ENCODE results near the gene WNK1.

DNA sequence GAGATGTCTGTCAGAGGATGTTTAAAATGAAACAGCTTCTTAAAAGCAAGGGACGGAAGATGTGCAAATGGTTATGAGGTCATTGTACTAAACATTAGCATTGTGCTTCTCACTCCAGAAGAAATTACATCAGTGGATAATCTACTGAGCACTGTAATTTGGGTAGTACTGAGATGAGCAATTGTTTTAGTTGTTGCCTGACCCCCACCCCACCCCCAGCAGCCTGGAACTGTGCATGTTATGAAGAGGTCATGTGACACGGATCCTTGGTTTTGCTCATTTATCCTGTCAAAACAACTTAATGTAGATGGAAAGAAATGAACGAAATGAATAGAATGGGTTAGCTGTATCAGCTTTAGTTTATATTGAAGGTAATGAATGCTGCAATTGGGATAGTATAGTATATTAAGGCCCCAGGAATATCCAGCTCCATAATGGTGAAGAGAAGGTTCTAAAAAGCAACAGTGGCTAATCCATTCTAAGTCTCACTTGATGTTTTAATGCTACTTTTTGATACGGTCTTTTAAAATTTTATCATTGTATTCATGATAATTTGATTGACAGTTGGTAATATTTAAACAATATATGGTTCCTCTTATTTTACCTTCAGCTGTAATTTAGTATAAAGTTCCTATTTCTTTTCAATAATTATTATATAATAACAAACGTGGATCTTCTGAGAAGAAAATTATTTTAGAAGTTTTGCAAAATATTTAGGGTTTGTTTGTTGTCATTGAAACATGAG, 58.5 kb downstream of the WNK1 start:
- TF ChIP-seq EZH2phosphoT487 (IDR thresholded peaks at IDR 0.05; ENCODE audit: insufficient read depth, low read depth): no peak
- no peak for TF ChIP-seq EZH2 (IDR thresholded peaks at IDR 0.05; ENCODE audit: insufficient read depth, poor library complexity, severe bottlenecking)
